GM12875 (cell line): ENCODE measurements around the gene PATJ.

Source experiments
- H3K4me3 ChIP-seq: one replicate; pipeline ENCODE4 v1.5.1; 2011; ENCODE audit warnings: low read depth, low read length, control low read depth
- CTCF ChIP-seq: IDR thresholded peaks from 2 replicates; pipeline ENCODE4 v1.5.1; 2011; ENCODE audit warnings: low read depth, mild to moderate bottlenecking, control low read depth, inconsistent platforms, low read length, moderate library complexity, borderline replicate concordance; ENCODE audit not compliant: insufficient read depth

The PATJ gene

GRCh38 chr1:62012095-62012494, 269.8 kb downstream of the PATJ start:
- no peak for TF ChIP-seq CTCF
- H3K4me3 ChIP-seq, result no peak overlapping the region

DNA sequence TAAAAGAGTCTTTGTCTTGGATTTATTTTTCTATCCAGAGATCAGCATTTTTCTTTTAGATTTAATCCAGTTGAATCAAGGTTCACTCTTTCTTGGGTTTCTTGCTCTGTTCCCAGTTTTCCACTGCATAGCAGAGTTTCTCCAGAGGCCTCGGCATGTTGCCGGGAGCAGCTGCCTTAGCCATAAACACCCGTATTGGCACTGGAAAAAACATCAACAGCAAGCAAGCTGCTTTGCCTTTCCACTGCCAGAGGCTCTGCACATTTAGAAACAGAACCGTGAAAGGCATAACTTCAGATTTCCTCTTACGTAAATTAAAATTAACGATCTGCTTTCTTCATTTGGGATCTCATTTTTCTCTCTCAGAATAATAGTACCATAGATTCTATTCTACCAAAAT, 270.6 kb downstream of the PATJ start:
- H3K4me3 ChIP-seq, result no peak overlapping the region
- no peak for TF ChIP-seq CTCF

DNA sequence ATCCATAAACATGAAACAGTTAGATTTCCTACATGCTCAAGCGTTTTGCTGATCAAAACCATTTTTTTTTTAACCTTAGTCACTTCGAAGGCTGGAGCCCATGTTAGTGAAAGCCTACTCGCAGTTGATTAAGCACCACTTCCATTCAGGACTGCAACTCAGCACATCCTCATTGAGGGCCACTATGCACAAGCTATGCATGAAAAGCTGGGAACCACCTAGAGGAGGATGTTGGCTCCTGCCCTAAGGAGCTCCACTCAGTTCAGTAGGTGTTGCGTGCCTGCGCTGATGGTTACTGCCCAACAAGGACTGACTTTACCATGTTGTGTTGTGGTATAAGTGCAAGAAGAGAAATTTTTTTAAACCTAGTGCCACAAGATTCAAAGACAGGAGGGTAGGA, 271.0 kb downstream of the PATJ start:
- H3K4me3 ChIP-seq, result no peak overlapping the region
- no peak for TF ChIP-seq CTCF

DNA sequence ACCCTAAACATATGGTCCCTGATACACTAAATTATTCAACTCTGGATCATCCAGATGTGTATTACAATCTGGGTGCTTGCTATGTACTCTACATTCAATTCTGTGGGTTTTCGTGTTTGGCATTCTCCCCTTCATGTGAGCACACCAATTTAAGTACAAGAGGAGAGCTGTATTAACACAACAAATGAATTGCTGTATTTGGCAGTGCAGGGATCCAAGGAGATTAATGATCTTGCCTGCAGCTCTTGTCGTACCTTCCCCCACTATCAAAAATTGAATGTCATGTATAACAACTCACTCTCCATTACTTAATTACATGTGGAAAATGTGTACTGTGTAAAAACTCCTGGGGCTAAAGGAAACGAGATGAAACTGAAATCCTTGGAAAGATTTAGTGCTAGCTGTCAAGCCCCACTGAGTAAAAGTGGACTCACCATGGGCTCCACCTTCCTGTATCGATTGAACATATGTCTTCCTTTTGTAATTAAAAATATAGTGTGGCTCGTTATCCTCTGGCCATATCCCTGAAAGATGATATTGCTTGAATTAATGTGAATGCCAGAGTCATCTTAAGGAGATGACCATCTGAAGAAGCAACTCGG, 280.2 kb downstream of the PATJ start:
- H3K4me3 ChIP-seq, result no peak overlapping the region
- TF ChIP-seq CTCF, result no peak

- no peak overlapping the region for H3K4me3 ChIP-seq
- TF ChIP-seq CTCF, result no peak
Observed at GRCh38 chr1:62024690-62025089, 282.4 kb downstream of the PATJ start.

- TF ChIP-seq CTCF, result no peak
- H3K4me3 ChIP-seq, result no peak overlapping the region
Observed at GRCh38 chr1:62025154-62025553, 282.9 kb downstream of the PATJ start.

DNA sequence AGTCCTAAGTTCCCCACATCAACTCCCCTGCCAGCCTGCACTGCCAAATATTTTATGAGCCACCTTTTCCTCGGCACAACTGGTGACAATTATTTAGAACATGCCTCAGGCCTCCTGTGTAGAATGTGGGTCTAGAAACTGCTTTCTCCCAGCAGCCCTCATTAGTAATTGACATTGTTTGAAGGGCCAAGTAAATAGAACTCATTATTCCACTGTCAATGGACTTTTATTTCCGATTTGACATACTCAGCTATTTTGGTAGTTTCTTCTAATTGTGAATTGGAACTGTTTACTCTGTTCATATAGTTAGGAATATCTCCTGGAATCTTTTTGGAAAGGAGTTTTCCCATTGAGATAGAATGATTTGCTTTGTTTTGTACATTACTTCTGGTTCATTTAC, 283.6 kb downstream of the PATJ start:
- no peak overlapping the region for H3K4me3 ChIP-seq
- no peak for TF ChIP-seq CTCF
